GM12872 (cell line): Measurements from ENCODE around the gene ANKS1B.

ENCODE experiments used
- TF ChIP-seq, protein P1 (sequence below): IDR thresholded peaks from 3 replicates; pipeline ENCODE4 v1.5.1; 2011; ENCODE audit warnings: low read depth, mild to moderate bottlenecking, low read length, moderate library complexity; ENCODE audit not compliant: insufficient read depth

Gene ANKS1B

DNA sequence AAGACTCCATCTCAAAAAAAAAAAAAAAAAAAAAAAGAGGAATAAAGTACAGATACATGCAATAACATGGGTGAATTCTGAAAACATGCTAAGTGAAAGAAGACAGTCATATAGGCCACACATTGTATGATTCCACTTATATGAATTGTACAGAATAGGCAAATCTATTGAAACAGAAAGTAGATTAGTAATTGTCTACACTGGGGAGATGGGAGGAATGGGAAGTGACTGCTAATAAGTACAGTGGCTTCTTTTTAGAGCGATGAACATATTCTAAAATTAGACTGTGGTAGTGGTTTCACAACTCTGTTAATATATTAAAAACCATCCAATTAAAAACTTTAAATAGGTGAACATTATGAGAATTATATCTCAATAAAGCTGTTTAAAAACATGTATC lies 74.4 kb downstream of the ANKS1B start:
- TF ChIP-seq, protein P1, sequence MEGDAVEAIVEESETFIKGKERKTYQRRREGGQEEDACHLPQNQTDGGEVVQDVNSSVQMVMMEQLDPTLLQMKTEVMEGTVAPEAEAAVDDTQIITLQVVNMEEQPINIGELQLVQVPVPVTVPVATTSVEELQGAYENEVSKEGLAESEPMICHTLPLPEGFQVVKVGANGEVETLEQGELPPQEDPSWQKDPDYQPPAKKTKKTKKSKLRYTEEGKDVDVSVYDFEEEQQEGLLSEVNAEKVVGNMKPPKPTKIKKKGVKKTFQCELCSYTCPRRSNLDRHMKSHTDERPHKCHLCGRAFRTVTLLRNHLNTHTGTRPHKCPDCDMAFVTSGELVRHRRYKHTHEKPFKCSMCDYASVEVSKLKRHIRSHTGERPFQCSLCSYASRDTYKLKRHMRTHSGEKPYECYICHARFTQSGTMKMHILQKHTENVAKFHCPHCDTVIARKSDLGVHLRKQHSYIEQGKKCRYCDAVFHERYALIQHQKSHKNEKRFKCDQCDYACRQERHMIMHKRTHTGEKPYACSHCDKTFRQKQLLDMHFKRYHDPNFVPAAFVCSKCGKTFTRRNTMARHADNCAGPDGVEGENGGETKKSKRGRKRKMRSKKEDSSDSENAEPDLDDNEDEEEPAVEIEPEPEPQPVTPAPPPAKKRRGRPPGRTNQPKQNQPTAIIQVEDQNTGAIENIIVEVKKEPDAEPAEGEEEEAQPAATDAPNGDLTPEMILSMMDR: no peak

- TF ChIP-seq, protein P1: no peak
These were observed 77.8 kb downstream of the ANKS1B start for GRCh38 chr12:99906786-99907579.

GRCh38 chr12:99901181-99901580 lies 83.6 kb downstream of the ANKS1B start:
- TF ChIP-seq, protein P1: no peak

DNA sequence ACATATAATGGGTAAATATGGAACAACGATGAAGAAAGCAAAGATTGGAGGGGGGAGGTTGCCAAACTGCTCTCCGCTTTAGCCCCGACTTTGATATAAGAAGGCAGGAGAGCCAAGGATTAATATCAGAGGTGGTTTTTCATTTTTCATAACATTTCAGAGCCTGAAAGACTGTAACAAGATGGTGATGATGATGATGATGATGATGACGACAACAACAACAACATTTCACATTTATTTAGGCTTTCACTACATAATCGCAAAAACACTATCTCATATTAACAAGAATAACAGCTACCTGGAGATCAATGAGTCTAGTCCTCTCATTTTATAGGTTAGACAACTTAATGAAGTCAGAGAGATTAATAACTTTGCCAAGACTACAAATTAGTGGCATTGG lies 86.1 kb downstream of the ANKS1B start:
- TF ChIP-seq, protein P1: no peak

DNA sequence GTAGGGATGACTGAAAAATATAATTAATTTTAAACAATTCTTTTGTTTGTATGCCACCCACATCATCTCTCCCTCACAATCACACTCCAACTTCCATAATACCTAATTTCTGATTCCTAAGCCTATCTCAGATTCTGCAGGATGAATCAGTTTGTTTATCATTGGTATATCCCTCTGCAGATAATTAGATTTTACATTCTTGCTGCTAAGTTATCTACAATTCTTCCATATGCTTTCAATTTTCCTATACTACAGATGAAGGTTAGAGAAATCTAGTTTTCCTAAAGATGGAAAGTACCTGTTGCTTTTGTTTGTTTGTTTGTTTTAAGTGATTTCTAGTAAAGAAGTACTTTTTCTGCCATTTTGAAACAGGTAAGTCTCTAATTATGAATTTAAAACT lies 105.3 kb downstream of the ANKS1B start:
- TF ChIP-seq, protein P1: no peak

DNA sequence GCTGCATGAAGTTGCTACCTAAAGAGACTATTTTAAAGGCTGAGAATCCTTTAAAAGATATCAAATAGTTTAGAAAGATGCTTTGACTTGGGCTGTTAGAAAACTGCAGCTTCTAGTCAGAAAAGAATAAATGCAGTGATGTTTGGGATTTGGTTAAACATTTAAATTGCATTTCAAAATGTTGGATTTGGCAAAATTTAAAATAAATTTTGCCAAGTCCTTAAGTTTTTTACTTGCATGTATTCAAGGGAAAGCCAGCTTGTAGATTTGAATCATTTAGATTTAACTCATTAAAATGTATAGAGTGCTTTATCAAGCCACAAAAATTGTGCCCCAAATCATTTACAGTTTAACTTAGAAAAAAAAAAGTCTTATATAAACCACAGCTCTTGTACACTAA lies 109.7 kb downstream of the ANKS1B start:
- TF ChIP-seq, protein P1: no peak

DNA sequence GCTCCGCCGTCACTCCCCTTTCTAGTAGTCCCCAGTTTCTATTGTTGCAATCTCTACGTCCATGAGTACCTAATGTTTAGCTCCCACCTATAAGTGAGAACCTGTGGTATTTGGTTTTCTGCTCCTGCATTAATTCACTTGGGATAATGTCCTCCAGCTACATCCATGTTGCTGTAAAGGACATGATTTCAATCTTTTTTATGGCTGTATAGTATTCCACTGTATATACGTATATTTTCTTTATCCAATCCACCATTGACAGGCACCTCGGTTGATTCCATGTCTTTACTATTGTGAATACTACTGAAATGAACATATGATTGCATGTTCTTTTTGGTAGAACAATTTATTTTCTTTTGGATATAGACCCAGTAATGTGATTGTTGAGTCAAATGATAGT lies 114.7 kb downstream of the ANKS1B start:
- TF ChIP-seq, protein P1: no peak
